ENCODE measurements around the gene TRHDE. TPM values are rescaled to one million over a fixed set of nuclear protein-coding genes. Genes with fewer than 3 reads are reported as not detected.

The TRHDE gene
- 2.5 TPM for polyA plus RNA-seq (2013, experiment 1 of 4)
- 2.1 TPM for polyA plus RNA-seq (2013, experiment 2 of 4)
- polyA plus RNA-seq (2013, experiment 3 of 4): 1.3 TPM
- 1.7 TPM for polyA plus RNA-seq (2013, experiment 4 of 4)

GRCh38 chr12:72272091-72272661 lies at the start of gene TRHDE:
TRHDE (plus strand) TSS chr12:72272370; CDS start chr12:72272644, 274 bp downstream.
- Histone ChIP-seq H3K4me1 (ENCODE audit: control insufficient read depth, insufficient read depth, low read length) (peaks cover 15% of the 10 kb centered on the region), H3K36me3 (ENCODE audit: control insufficient read depth, insufficient read depth, low read length) (no peaks in the 10 kb centered on the region), H3K27me3 (ENCODE audit: control insufficient read depth, insufficient read depth, low read length, poor library complexity, severe bottlenecking) (peaks cover 49% of the 10 kb centered on the region), H3K4me3 (ENCODE audit: insufficient read depth, low read depth, low read length) (peak within 1 kb of the TSS; percentile 69), H3K27ac (ENCODE audit: insufficient read depth, low read depth, low read length, poor library complexity, severe bottlenecking) (peak within 1 kb of the TSS; percentile 50), H3K9me3 (ENCODE audit: control insufficient read depth, low read length) (no peaks in the 10 kb centered on the region)
- 0% methylated on average over 60 of the region's 60 CpGs for WGBS, 2 experiments

- 89% methylated on average over 1 of the region's 1 CpG; no CpG with 5 or more reads in 1 of the 2 experiments for WGBS, 2 experiments
- Histone ChIP-seq H3K36me3 (ENCODE audit: control insufficient read depth, insufficient read depth, low read length) (no peaks in the 10 kb centered on the region), H3K27me3 (ENCODE audit: control insufficient read depth, insufficient read depth, low read length, poor library complexity, severe bottlenecking) (no peaks in the 10 kb centered on the region), H3K4me3 (ENCODE audit: insufficient read depth, low read depth, low read length) (no peak overlapping the region), H3K4me1 (ENCODE audit: control insufficient read depth, insufficient read depth, low read length) (no peaks in the 10 kb centered on the region), H3K9me3 (ENCODE audit: control insufficient read depth, low read length) (no peaks in the 10 kb centered on the region), H3K27ac (ENCODE audit: insufficient read depth, low read depth, low read length, poor library complexity, severe bottlenecking) (no peak overlapping the region)
Measured at GRCh38 chr12:72226510-72226909, 45.7 kb upstream of the TRHDE start.

GRCh38 chr12:72228424-72228823 lies 43.7 kb upstream of the TRHDE start:
- no peaks in the 10 kb centered on the region for H3K9me3 ChIP-seq (ENCODE audit: control insufficient read depth, low read length)
- H3K27me3 ChIP-seq (ENCODE audit: control insufficient read depth, insufficient read depth, low read length, poor library complexity, severe bottlenecking): no peaks in the 10 kb centered on the region
- no peak overlapping the region for H3K4me3 ChIP-seq (ENCODE audit: insufficient read depth, low read depth, low read length)
- no peaks in the 10 kb centered on the region for H3K36me3 ChIP-seq (ENCODE audit: control insufficient read depth, insufficient read depth, low read length)
- H3K4me1 ChIP-seq (ENCODE audit: control insufficient read depth, insufficient read depth, low read length): no peaks in the 10 kb centered on the region
- H3K27ac ChIP-seq (ENCODE audit: insufficient read depth, low read depth, low read length, poor library complexity, severe bottlenecking): no peak overlapping the region

- Histone ChIP-seq H3K9me3 (ENCODE audit: control insufficient read depth, low read length) (no peaks in the 10 kb centered on the region), H3K36me3 (ENCODE audit: control insufficient read depth, insufficient read depth, low read length) (no peaks in the 10 kb centered on the region), H3K4me3 (ENCODE audit: insufficient read depth, low read depth, low read length) (no peak overlapping the region), H3K27me3 (ENCODE audit: control insufficient read depth, insufficient read depth, low read length, poor library complexity, severe bottlenecking) (no peaks in the 10 kb centered on the region), H3K4me1 (ENCODE audit: control insufficient read depth, insufficient read depth, low read length) (no peaks in the 10 kb centered on the region), H3K27ac (ENCODE audit: insufficient read depth, low read depth, low read length, poor library complexity, severe bottlenecking) (no peak overlapping the region)
- 93 to 100% methylated on average over 1 to 4 of the region's 4 CpGs for WGBS, 2 experiments
Measured at GRCh38 chr12:72230589-72230988, 41.6 kb upstream of the TRHDE start.

- no peaks in the 10 kb centered on the region for H3K4me1 ChIP-seq (ENCODE audit: control insufficient read depth, insufficient read depth, low read length)
- 86 to 91% methylated on average over 2 of the region's 2 CpGs for WGBS, 2 experiments
- no peak overlapping the region for H3K4me3 ChIP-seq (ENCODE audit: insufficient read depth, low read depth, low read length)
- H3K27ac ChIP-seq (ENCODE audit: insufficient read depth, low read depth, low read length, poor library complexity, severe bottlenecking): no peak overlapping the region
- H3K27me3 ChIP-seq (ENCODE audit: control insufficient read depth, insufficient read depth, low read length, poor library complexity, severe bottlenecking): no peaks in the 10 kb centered on the region
- H3K36me3 ChIP-seq (ENCODE audit: control insufficient read depth, insufficient read depth, low read length): no peaks in the 10 kb centered on the region
- H3K9me3 ChIP-seq (ENCODE audit: control insufficient read depth, low read length): no peaks in the 10 kb centered on the region
Measured at GRCh38 chr12:72234886-72235285, 37.3 kb upstream of the TRHDE start.

GRCh38 chr12:72236071-72236705 lies 36.0 kb upstream of the TRHDE start:
- H3K27ac ChIP-seq (ENCODE audit: insufficient read depth, low read depth, low read length, poor library complexity, severe bottlenecking): no peak overlapping the region
- no CpG with 5 or more reads among the region's 1 CpG for WGBS, 2 experiments
- no peak overlapping the region for H3K4me3 ChIP-seq (ENCODE audit: insufficient read depth, low read depth, low read length)
- no peaks in the 10 kb centered on the region for H3K9me3 ChIP-seq (ENCODE audit: control insufficient read depth, low read length)
- H3K4me1 ChIP-seq (ENCODE audit: control insufficient read depth, insufficient read depth, low read length): no peaks in the 10 kb centered on the region
- no peaks in the 10 kb centered on the region for H3K27me3 ChIP-seq (ENCODE audit: control insufficient read depth, insufficient read depth, low read length, poor library complexity, severe bottlenecking)
- no peaks in the 10 kb centered on the region for H3K36me3 ChIP-seq (ENCODE audit: control insufficient read depth, insufficient read depth, low read length)

- Histone ChIP-seq H3K36me3 (ENCODE audit: control insufficient read depth, insufficient read depth, low read length) (no peaks in the 10 kb centered on the region), H3K27me3 (ENCODE audit: control insufficient read depth, insufficient read depth, low read length, poor library complexity, severe bottlenecking) (no peaks in the 10 kb centered on the region), H3K4me3 (ENCODE audit: insufficient read depth, low read depth, low read length) (no peak overlapping the region), H3K27ac (ENCODE audit: insufficient read depth, low read depth, low read length, poor library complexity, severe bottlenecking) (no peak overlapping the region), H3K4me1 (ENCODE audit: control insufficient read depth, insufficient read depth, low read length) (no peaks in the 10 kb centered on the region), H3K9me3 (ENCODE audit: control insufficient read depth, low read length) (no peaks in the 10 kb centered on the region)
- 94 to 100% methylated on average over 3 of the region's 3 CpGs for WGBS, 2 experiments
Measured at GRCh38 chr12:72241552-72241951, 30.6 kb upstream of the TRHDE start.

GRCh38 chr12:72242946-72243345 lies 29.2 kb upstream of the TRHDE start:
- WGBS, 2 experiments: 86 to 100% methylated on average over 2 of the region's 2 CpGs
- Histone ChIP-seq H3K4me3 (ENCODE audit: insufficient read depth, low read depth, low read length) (no peak overlapping the region), H3K36me3 (ENCODE audit: control insufficient read depth, insufficient read depth, low read length) (no peaks in the 10 kb centered on the region), H3K27me3 (ENCODE audit: control insufficient read depth, insufficient read depth, low read length, poor library complexity, severe bottlenecking) (no peaks in the 10 kb centered on the region), H3K27ac (ENCODE audit: insufficient read depth, low read depth, low read length, poor library complexity, severe bottlenecking) (no peak overlapping the region), H3K4me1 (ENCODE audit: control insufficient read depth, insufficient read depth, low read length) (no peaks in the 10 kb centered on the region), H3K9me3 (ENCODE audit: control insufficient read depth, low read length) (no peaks in the 10 kb centered on the region)

- no peak overlapping the region for H3K4me3 ChIP-seq (ENCODE audit: insufficient read depth, low read depth, low read length)
- H3K9me3 ChIP-seq (ENCODE audit: control insufficient read depth, low read length): no peaks in the 10 kb centered on the region
- H3K27me3 ChIP-seq (ENCODE audit: control insufficient read depth, insufficient read depth, low read length, poor library complexity, severe bottlenecking): no peaks in the 10 kb centered on the region
- WGBS, 2 experiments: 88% methylated on average over 4 of the region's 4 CpGs
- no peak overlapping the region for H3K27ac ChIP-seq (ENCODE audit: insufficient read depth, low read depth, low read length, poor library complexity, severe bottlenecking)
- H3K4me1 ChIP-seq (ENCODE audit: control insufficient read depth, insufficient read depth, low read length): peaks cover 5% of the 10 kb centered on the region
- no peaks in the 10 kb centered on the region for H3K36me3 ChIP-seq (ENCODE audit: control insufficient read depth, insufficient read depth, low read length)
Measured at GRCh38 chr12:72246370-72246769, 25.8 kb upstream of the TRHDE start.

GRCh38 chr12:72250346-72250745 lies 21.8 kb upstream of the TRHDE start:
- WGBS, 2 experiments: 78% methylated on average over 2 of the region's 2 CpGs
- no peaks in the 10 kb centered on the region for H3K27me3 ChIP-seq (ENCODE audit: control insufficient read depth, insufficient read depth, low read length, poor library complexity, severe bottlenecking)
- no peaks in the 10 kb centered on the region for H3K36me3 ChIP-seq (ENCODE audit: control insufficient read depth, insufficient read depth, low read length)
- no peaks in the 10 kb centered on the region for H3K9me3 ChIP-seq (ENCODE audit: control insufficient read depth, low read length)
- no peak overlapping the region for H3K27ac ChIP-seq (ENCODE audit: insufficient read depth, low read depth, low read length, poor library complexity, severe bottlenecking)
- peaks cover 5% of the 10 kb centered on the region for H3K4me1 ChIP-seq (ENCODE audit: control insufficient read depth, insufficient read depth, low read length)
- H3K4me3 ChIP-seq (ENCODE audit: insufficient read depth, low read depth, low read length): no peak overlapping the region
